HG03097 (cell line): ENCODE data around the gene MYLK2.
"Not testable (repeated sequence)": the region's sequence is repeated elsewhere in the genome, so short reads cannot be mapped to it uniquely, and the experiment has no call there.

Experiments
- ATAC-seq: cut with Tn5 transposase; IDR thresholded peaks from one replicate; pipeline ENCODE4 v1.9.1; 2021; ENCODE audit not compliant: unreplicated experiment, low FRiP score

The MYLK2 gene

GRCh38 chr20:31815408-31816188 lies 3.6 kb upstream of the MYLK2 start:
- ATAC-seq = no peak

DNA sequence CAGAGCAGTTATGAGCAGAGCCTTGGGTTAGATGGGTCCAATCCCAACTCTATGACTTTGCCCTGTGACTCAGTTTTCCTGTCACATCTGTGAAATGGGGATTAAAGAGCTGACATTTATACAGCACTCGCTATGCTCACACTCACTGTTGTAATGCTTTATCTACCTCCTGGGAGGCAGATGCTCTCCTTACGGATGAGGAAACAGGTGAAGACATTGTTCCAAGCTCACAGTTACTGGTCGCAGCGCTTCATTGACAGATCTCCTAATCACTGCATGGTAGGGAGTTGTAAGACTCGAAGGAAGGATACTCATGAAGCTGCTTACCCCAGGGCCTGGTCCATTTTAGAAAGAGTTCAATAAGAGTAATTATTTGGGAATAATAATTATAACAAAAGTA lies 2.9 kb upstream of the MYLK2 start:
- no peak for ATAC-seq

GRCh38 chr20:31817461-31817860 lies 1.7 kb upstream of the MYLK2 start:
- ATAC-seq = no peak

GRCh38 chr20:31818376-31818908 lies 714 bp upstream of the MYLK2 start:
- ATAC-seq = no peak

DNA sequence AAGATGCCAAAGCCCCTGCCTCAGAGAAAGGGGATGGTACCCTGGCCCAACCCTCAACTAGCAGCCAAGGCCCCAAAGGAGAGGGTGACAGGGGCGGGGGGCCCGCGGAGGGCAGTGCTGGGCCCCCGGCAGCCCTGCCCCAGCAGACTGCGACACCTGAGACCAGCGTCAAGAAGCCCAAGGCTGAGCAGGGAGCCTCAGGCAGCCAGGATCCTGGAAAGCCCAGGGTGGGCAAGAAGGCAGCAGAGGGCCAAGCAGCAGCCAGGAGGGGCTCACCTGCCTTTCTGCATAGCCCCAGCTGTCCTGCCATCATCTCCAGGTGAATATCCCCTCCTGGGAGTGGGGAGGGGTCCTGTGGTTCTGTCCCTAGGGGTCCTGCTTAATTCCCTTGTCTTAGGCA lies 1.1 kb downstream of the MYLK2 start:
- ATAC-seq = no peak

GRCh38 chr20:31821427-31821826 lies 2.3 kb downstream of the MYLK2 start:
- no peak for ATAC-seq

DNA sequence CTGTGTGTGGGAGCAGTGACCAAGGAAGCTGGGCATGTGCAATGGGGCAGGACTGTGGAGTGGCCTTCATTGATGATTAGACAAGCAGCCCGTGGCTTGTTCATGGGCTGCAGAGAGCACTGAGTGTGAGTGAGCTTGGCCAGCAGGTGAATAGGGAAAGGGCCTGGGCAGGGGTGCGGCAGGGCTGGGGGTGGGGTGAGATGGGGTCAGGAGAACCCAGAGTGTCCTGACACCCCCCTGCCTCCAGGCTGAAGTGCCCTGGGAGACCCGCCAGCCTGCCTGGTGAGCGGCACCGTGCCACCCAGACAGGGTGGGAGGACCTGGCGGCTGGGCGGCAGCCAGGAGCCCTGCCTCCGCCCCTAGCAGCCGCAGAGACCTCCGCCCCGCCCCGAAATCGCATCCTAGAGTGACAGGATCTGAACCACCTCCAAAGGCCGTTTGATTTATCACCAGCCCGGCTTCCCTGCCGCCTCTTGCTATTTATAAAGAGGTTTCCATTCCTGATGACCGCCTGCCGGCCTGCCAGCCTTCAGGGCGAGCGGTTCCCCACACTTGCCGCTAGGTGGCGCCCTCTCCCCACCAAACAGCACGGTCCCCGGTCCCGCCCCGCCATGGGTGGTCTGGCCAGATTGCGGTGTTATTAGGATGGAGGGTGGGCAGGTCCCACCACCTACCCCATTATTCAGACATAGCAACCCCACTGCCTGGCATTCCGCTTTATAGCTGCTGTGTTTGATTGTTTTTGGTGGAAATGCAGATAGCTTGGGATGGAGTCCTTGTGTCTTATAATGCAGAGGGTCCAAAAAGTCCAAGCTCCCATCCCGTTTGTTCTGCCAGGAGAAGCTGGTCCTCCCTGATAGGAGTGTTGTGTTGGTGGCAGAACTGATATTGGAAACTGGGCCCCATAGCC lies 3.5 kb downstream of the MYLK2 start:
- ATAC-seq = peak; percentile 76

- no peak for ATAC-seq
Measured at GRCh38 chr20:31823360-31824124, 4.4 kb downstream of the MYLK2 start.

- ATAC-seq = no peak
Measured at GRCh38 chr20:31824125-31824485, 4.9 kb downstream of the MYLK2 start.

DNA sequence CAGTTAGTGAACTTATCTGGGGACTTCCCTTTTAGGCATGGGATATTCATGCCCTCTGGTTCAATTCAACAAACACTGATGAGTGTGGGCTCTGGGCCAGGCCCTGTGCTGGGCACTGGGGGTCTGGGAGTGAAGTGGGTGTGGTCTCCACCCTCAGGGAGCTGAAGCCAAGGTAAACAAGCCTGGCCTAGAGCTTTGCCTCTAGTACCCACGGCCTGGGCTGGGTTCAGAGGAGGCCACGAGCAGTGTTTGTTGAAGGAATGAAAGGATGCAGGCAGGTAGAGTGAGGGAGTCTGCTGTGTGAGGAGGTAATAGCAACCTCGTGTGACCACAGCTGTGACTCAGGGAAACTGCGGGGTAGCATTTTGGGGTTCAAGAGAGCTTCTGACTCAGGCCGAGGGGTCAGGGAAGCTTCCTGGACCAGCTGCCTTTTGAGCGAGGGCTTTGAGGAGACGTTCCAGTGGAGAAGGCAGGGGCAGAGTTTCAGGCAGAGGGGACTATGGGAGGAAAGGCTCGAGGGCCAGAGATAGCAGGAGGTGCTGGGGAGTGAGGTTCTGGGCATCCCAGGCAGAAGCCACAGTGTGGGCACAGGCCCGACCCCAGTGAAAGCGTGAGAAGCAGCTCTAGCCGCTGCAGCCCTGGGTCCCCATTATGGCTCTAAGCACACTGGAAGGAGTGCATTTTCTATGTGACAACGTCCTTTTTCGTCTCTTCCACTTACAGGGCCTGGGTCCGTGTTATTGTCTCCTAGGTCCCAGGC lies 5.6 kb downstream of the MYLK2 start:
- no peak for ATAC-seq

- ATAC-seq = no peak
Measured at GRCh38 chr20:31826074-31826473, 6.9 kb downstream of the MYLK2 start.

GRCh38 chr20:31827059-31827458 lies 7.9 kb downstream of the MYLK2 start:
- ATAC-seq = no peak

- ATAC-seq = not testable (repeated sequence)
Measured at GRCh38 chr20:31828016-31828415, 8.9 kb downstream of the MYLK2 start.

- ATAC-seq = no peak
Measured at GRCh38 chr20:31829731-31830130, 10.6 kb downstream of the MYLK2 start.

DNA sequence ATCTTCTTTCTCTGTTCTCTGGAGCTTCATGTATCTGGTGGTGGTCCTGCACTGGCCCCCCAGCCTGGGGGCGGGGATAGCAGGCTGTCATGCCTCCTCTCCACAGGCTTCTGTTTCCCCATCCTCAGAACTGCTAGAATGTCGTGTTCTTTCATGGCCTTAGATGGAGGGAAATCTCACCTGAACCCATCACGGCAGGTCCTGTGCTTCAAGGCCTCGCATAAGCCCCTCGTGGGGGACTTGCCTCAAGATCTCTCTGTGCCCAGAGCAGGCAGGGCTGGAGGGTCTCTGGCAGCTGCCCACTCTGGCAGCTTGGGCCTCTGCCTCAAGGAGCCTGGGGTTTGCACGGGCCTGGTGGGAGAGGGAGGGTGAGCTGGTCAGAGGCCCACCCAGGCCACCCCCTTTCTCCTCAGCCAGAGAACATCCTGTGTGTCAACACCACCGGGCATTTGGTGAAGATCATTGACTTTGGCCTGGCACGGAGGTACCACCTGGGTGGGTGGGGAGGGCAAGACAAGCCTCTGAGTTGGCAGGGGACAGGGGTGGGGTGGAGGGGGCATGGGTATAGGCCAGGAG lies 11.3 kb downstream of the MYLK2 start:
- ATAC-seq = no peak

DNA sequence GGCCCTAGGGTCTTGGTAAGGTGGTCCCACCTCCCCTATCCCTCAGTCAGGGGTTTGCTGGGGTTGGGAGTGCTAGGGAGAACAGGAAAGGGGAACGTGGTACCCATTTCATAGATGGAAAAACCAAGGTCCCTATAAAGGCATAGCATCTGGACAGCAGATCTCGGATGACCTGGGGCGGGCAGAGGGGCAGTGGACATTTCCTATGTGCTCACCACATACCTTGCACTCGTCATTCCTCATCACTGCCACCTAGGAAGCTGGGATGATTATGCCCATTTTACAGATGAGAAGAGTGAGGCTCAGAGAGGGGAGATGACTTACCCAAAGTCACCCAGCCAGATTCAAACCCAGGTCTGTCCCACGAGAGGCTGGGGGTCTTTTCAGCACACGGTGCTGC lies 12.1 kb downstream of the MYLK2 start:
- no peak for ATAC-seq

DNA sequence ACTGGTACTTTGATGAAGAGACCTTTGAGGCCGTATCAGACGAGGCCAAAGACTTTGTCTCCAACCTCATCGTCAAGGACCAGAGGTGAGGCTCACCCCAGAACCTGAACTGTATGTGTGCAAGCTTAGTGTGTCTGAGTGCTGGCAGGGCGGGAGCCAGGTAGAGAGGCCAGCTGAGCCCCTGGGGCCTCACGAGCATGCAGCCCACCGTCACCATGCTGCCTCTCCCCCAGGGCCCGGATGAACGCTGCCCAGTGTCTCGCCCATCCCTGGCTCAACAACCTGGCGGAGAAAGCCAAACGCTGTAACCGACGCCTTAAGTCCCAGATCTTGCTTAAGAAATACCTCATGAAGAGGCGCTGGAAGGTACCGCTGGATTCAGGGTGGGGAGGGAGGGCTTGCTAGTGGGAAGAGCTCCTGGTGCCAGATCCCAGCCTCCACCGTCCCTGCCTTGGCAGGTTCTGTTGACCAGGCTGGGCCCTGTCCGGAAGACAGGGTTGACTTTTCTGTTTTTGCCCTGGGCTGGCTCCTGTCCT lies 12.7 kb downstream of the MYLK2 start:
- no peak for ATAC-seq

GRCh38 chr20:31833130-31833930 lies 14.2 kb downstream of the MYLK2 start:
- no peak for ATAC-seq
